Measurements from ENCODE around the gene CSTPP1.

The CSTPP1 gene

DNA sequence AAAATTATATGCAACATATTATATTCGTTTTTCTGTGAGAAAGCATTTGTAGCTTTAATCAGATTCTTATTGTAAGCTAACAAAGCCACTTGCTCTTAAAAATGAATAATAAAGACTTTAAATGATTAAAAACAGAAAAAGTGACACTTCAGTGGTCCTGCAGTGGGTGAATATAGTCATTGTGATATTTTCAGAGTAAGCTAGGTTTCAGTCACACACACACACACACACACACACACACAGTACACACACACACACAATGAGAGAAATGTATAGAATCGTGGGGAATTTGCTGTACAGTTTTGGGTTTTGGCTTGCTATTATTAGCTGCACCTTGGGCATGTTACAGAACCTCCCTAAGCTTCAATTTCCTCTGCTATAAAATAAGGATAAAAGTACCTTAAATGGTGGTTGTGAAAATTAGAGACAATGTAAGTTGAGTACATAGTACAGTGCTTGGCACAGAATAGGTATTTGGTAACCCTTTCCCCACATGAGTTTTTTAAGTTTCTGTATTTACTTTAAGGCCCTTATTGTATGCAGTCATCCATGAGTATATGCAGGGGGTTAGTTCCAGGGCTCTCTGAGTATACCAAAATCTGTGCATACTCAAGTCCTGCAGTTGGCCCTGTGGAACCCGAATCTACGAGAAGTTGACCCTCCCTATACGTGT, 39.8 kb downstream of the CSTPP1 start:
- Histone ChIP-seq H2AFZ (ENCODE audit: low read length) (no peak overlapping the region), H3K9me3 (ENCODE audit: low read length) (no peaks in the 10 kb centered on the region), H3K4me2 (ENCODE audit: low read length) (no peak overlapping the region), H3F3A (ENCODE audit: insufficient read depth, low read length) (no peaks in the 10 kb centered on the region), H3K27me3 (ENCODE audit: insufficient read depth, low read length) (no peaks in the 10 kb centered on the region), H3K9me2 (ENCODE audit: low read depth, low read length) (no peaks in the 10 kb centered on the region), H3K27ac (ENCODE audit: low read depth, low read length, poor library complexity, severe bottlenecking) (no peak overlapping the region), H3K36me3 (ENCODE audit: insufficient read depth, low read length) (no peaks in the 10 kb centered on the region), H3K79me2 (ENCODE audit: insufficient read depth, low read length) (no peaks in the 10 kb centered on the region), H3K9ac (ENCODE audit: low read length) (no peak overlapping the region), H3K4me1 (ENCODE audit: insufficient read depth, low read length, severe bottlenecking) (peaks cover 21% of the 10 kb centered on the region), H3K4me3 (ENCODE audit: low read depth, low read length, poor library complexity, severe bottlenecking) (no peak overlapping the region), H4K20me1 (ENCODE audit: insufficient read depth, low read length) (no peaks in the 10 kb centered on the region)
- TF ChIP-seq EZH2 (IDR thresholded peaks at IDR 0.05; ENCODE audit: borderline replicate concordance, low read length), result no peak
- TF ChIP-seq, protein P1, sequence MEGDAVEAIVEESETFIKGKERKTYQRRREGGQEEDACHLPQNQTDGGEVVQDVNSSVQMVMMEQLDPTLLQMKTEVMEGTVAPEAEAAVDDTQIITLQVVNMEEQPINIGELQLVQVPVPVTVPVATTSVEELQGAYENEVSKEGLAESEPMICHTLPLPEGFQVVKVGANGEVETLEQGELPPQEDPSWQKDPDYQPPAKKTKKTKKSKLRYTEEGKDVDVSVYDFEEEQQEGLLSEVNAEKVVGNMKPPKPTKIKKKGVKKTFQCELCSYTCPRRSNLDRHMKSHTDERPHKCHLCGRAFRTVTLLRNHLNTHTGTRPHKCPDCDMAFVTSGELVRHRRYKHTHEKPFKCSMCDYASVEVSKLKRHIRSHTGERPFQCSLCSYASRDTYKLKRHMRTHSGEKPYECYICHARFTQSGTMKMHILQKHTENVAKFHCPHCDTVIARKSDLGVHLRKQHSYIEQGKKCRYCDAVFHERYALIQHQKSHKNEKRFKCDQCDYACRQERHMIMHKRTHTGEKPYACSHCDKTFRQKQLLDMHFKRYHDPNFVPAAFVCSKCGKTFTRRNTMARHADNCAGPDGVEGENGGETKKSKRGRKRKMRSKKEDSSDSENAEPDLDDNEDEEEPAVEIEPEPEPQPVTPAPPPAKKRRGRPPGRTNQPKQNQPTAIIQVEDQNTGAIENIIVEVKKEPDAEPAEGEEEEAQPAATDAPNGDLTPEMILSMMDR (IDR thresholded peaks at IDR 0.05; ENCODE audit: low read length), result no peak

DNA sequence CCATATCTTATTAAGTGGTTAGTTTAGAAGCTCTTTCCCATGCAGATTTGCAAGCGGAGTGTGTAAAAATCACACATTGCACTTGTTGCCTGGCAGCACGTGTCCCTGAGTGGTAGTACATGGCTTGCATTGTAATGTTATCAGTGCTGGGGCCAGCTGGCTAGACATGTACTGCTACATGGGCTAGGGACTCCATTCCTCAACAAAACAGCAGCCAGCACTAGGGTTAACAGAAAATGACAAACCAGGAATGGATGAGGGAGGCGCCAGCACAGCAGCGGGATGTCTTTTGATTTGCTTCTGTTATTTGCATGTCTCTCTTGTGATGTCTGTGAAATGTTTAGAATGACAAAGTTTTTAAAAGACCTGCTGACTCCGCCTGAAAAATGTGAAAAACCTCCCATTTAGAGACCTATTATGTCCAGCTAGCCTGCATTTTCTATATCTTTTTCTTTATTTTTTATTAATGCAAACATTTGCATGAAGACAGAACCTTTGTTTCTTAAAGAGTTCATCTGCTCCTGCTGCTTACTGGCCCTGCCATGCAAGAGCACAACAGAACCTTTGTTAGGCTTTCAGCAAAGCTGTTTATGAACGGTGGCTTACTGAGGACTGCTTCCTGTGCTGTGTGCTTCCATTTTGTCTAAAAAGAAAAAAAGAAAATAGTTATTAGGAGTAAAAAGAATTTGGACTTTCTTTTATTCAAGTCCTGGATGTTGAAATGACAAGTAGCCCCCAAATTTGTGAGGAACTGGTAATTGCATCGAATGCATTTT, 40.7 kb downstream of the CSTPP1 start:
- Histone ChIP-seq H3K9me3 (ENCODE audit: low read length) (no peaks in the 10 kb centered on the region), H3K36me3 (ENCODE audit: insufficient read depth, low read length) (no peaks in the 10 kb centered on the region), H2AFZ (ENCODE audit: low read length) (no peak overlapping the region), H3K9ac (ENCODE audit: low read length) (no peak overlapping the region), H3K9me2 (ENCODE audit: low read depth, low read length) (no peaks in the 10 kb centered on the region), H3K4me1 (ENCODE audit: insufficient read depth, low read length, severe bottlenecking) (peaks cover 21% of the 10 kb centered on the region), H3F3A (ENCODE audit: insufficient read depth, low read length) (no peaks in the 10 kb centered on the region), H3K4me3 (ENCODE audit: low read depth, low read length, poor library complexity, severe bottlenecking) (no peak overlapping the region), H3K79me2 (ENCODE audit: insufficient read depth, low read length) (no peaks in the 10 kb centered on the region), H3K27ac (ENCODE audit: low read depth, low read length, poor library complexity, severe bottlenecking) (no peak overlapping the region), H3K27me3 (ENCODE audit: insufficient read depth, low read length) (no peaks in the 10 kb centered on the region), H3K4me2 (ENCODE audit: low read length) (no peak overlapping the region), H4K20me1 (ENCODE audit: insufficient read depth, low read length) (no peaks in the 10 kb centered on the region)
- TF ChIP-seq, protein P1 (IDR thresholded peaks at IDR 0.05; ENCODE audit: low read length), result no peak
- TF ChIP-seq EZH2 (IDR thresholded peaks at IDR 0.05; ENCODE audit: borderline replicate concordance, low read length), result no peak

DNA sequence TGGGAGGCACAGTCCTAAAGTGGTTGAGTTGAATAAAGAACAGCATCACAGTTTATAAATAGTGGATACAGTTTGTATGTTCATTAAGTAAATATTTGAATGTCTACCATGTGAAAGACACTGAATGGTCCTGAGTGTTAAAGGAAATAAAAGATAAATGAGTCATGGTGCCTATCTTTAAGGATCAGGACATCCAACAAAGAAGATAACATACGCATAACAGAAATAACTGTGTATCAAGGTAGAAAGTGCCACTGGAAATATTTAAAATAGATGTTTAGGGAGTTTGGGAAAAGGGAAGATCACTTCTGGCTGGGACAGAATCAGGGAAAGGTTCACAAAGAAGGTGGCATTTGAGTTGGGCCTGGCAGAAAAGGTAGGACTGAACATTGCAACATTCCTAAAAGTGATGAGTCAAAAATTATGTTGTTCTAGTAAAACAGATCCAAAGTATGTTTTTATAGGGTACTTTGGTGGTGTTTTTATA, 41.5 kb downstream of the CSTPP1 start:
- Histone ChIP-seq H3K4me3 (ENCODE audit: low read depth, low read length, poor library complexity, severe bottlenecking) (no peak overlapping the region), H2AFZ (ENCODE audit: low read length) (no peak overlapping the region), H3K27me3 (ENCODE audit: insufficient read depth, low read length) (no peaks in the 10 kb centered on the region), H3F3A (ENCODE audit: insufficient read depth, low read length) (no peaks in the 10 kb centered on the region), H3K36me3 (ENCODE audit: insufficient read depth, low read length) (no peaks in the 10 kb centered on the region), H3K4me2 (ENCODE audit: low read length) (no peak overlapping the region), H3K79me2 (ENCODE audit: insufficient read depth, low read length) (no peaks in the 10 kb centered on the region), H3K27ac (ENCODE audit: low read depth, low read length, poor library complexity, severe bottlenecking) (no peak overlapping the region), H3K9me3 (ENCODE audit: low read length) (no peaks in the 10 kb centered on the region), H3K9me2 (ENCODE audit: low read depth, low read length) (no peaks in the 10 kb centered on the region), H3K4me1 (ENCODE audit: insufficient read depth, low read length, severe bottlenecking) (peaks cover 21% of the 10 kb centered on the region), H4K20me1 (ENCODE audit: insufficient read depth, low read length) (no peaks in the 10 kb centered on the region), H3K9ac (ENCODE audit: low read length) (no peak overlapping the region)
- TF ChIP-seq EZH2 (IDR thresholded peaks at IDR 0.05; ENCODE audit: borderline replicate concordance, low read length), result no peak
- TF ChIP-seq, protein P1 (IDR thresholded peaks at IDR 0.05; ENCODE audit: low read length), result no peak

Data from OCI-LY1 (cell line).